DOHH2 (cell line): ENCODE results near the gene MAGEB2.

ENCODE experiments used
- CTCF ChIP-seq: fragments of 200-600 bp; sonication (generic); IDR thresholded peaks from one replicate; pipeline ENCODE4 v1.5.1; 2014; ENCODE audit warnings: antibody characterized with exemption, mild to moderate bottlenecking, low read depth, low read length; ENCODE audit not compliant: poor library complexity, severe bottlenecking
- EZH2phosphoT487 ChIP-seq: fragments of 200-600 bp; sonication (generic); IDR thresholded peaks from 2 replicates; pipeline ENCODE4 v1.6.1; 2017; ENCODE audit warnings: borderline replicate concordance, mild to moderate bottlenecking, antibody characterized with exemption, low read length, moderate library complexity, mixed read lengths

DNA sequence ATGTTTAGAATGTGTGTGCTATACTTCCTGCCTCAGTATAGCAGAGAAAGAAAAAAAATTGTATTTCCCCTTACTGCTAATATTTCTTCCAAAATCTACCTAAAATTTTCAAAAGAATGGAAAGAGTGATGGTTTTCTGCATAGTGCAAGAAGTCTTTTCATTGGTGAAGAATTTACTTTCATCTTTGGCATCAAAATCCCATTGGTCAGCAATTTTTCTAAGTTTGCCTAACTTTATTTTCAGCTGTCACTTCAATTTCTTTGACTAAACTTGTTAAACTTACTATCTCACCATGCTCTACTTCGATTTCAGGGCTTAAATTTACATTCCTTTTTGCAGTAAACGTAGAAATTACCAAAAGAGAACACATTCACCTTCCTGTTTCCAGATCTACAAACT lies 44.5 kb upstream of the MAGEB2 start:
- no peak for TF ChIP-seq CTCF
- TF ChIP-seq EZH2phosphoT487 = no peak
